GM23338 (cell line): ENCODE measurements around the gene NFKBIZ.

ENCODE experiments used
- CTCF ChIP-seq, 2 experiments: fragments of 200-600 bp in 1 of 2; sonication (generic) in 1 of 2; conservative IDR thresholded peaks; 2 replicates each; pipeline versions ENCODE4 v1.5.1 to v1.6.1; 2016 to 2017; ENCODE audit warnings: antibody characterized with exemption in 2 of 2, low read depth in 2 of 2, mild to moderate bottlenecking in 2 of 2, moderate library complexity in 1 of 2
- REST ChIP-seq: IDR thresholded peaks from one replicate; pipeline ENCODE4 v1.6.1; 2018; ENCODE audit warnings: antibody characterized with exemption; ENCODE audit not compliant: unreplicated experiment

GRCh38 chr3:101851072-101851770 is 1.9 kb downstream of the NFKBIZ start:
- TF ChIP-seq CTCF (conservative IDR thresholded peaks at IDR 0.05; ENCODE audit: low read depth in 2 of 2) (no peak), REST (no peak)
